Activated naive CD8-positive, alpha-beta T cell treated with anti-CD3 and anti-CD28 coated beads, Interleukin-2, amount 10 ng/mL, durations not matched to agents 7 days and 5 days (primary cell): ENCODE data around the gene LMCD1. TPM values are rescaled to one million over a fixed set of nuclear protein-coding genes. Genes with fewer than 3 reads are reported as not detected.

ENCODE experiments used
- ATAC-seq: fragments of 150-1000 bp; cut with Tn5 transposase; one replicate; pipeline ENCODE4 v1.10.0; 2021; ENCODE audit warnings: low read depth, moderate library complexity
- POLR2A ChIA-PET: fragments of 350-600 bp; sonication (Branson Sonifier 250); formaldehyde crosslinking; loops from one replicate; lab custom pipeline; 2021; ENCODE audit warnings: antibody characterized with exemption; lab: Charles Lee
- DNase-seq: peaks from one replicate; pipeline ENCODE4 v3.0.0; 2021
- H3K27ac Mint-ChIP-seq: one replicate; pipeline ENCODE4 v1.8.0; 2022; ENCODE audit warnings: mild to moderate bottlenecking, mixed read lengths
- H3K27me3 Mint-ChIP-seq: one replicate; pipeline ENCODE4 v1.8.0; 2022; ENCODE audit warnings: mild to moderate bottlenecking, moderate library complexity, mixed read lengths
- H3K36me3 Mint-ChIP-seq: one replicate; pipeline ENCODE4 v1.8.0; 2021; ENCODE audit warnings: mild to moderate bottlenecking, mixed read lengths
- H3K4me1 Mint-ChIP-seq: one replicate; pipeline ENCODE4 v1.8.0; 2021; ENCODE audit warnings: mixed read lengths
- H3K4me3 Mint-ChIP-seq: one replicate; pipeline ENCODE4 v1.8.0; 2022; ENCODE audit warnings: mild to moderate bottlenecking, moderate library complexity, mixed read lengths
- H3K9me3 Mint-ChIP-seq: one replicate; pipeline ENCODE4 v1.8.0; 2021; ENCODE audit warnings: mixed read lengths
- total RNA-seq, 2 experiments: library from RNA; stranded (reverse); gene quantifications; one replicate each; pipeline ENCODE4 v1.2.3, GENCODE V29; 2021

Gene LMCD1
- total RNA-seq, 2 experiments from 2014 or later = 0.31 to 0.69 TPM

GRCh38 chr3:8610951-8611350 is 109.3 kb downstream of the LMCD1 start:
- POLR2A ChIA-PET = no interaction called here
- Mint-ChIP-seq H3K4me3 (no peak overlapping the region), H3K36me3 (no peaks in the 10 kb centered on the region), H3K27me3 (peaks cover 2% of the 10 kb centered on the region), H3K4me1 (no peaks in the 10 kb centered on the region), H3K27ac (no peak overlapping the region), H3K9me3 (peaks cover 1% of the 10 kb centered on the region)
- no peak for ATAC-seq
- DNase-seq = no peak

- no peaks in the 10 kb centered on the region for H3K36me3 Mint-ChIP-seq
- DNase-seq (no peak), ATAC-seq (no peak)
- H3K27ac Mint-ChIP-seq = no peak overlapping the region
- peaks cover 1% of the 10 kb centered on the region for H3K9me3 Mint-ChIP-seq
- POLR2A ChIA-PET = no interaction called here
- H3K4me3 Mint-ChIP-seq = no peak overlapping the region
- peaks cover 2% of the 10 kb centered on the region for H3K4me1 Mint-ChIP-seq
- H3K27me3 Mint-ChIP-seq = no peaks in the 10 kb centered on the region
Measured at GRCh38 chr3:8617921-8618320, 116.3 kb downstream of the LMCD1 start.

- H3K36me3 Mint-ChIP-seq = no peaks in the 10 kb centered on the region
- ATAC-seq (no peak), DNase-seq (no peak)
- no peak overlapping the region for H3K27ac Mint-ChIP-seq
- peaks cover 1% of the 10 kb centered on the region for H3K9me3 Mint-ChIP-seq
- peaks cover 6% of the 10 kb centered on the region for H3K4me1 Mint-ChIP-seq
- no peak overlapping the region for H3K4me3 Mint-ChIP-seq
- POLR2A ChIA-PET = no interaction called here
- no peaks in the 10 kb centered on the region for H3K27me3 Mint-ChIP-seq
Measured at GRCh38 chr3:8618950-8619349, 117.3 kb downstream of the LMCD1 start.

GRCh38 chr3:8619548-8619947 is 117.9 kb downstream of the LMCD1 start:
- ATAC-seq = no peak
- Mint-ChIP-seq H3K36me3 (no peaks in the 10 kb centered on the region), H3K27me3 (no peaks in the 10 kb centered on the region)

GRCh38 chr3:8621141-8621540 is 119.5 kb downstream of the LMCD1 start:
- H3K27me3 Mint-ChIP-seq = peaks cover 2% of the 10 kb centered on the region
- POLR2A ChIA-PET = no interaction called here
- no peaks in the 10 kb centered on the region for H3K9me3 Mint-ChIP-seq
- peaks cover 6% of the 10 kb centered on the region for H3K4me1 Mint-ChIP-seq
- no peaks in the 10 kb centered on the region for H3K36me3 Mint-ChIP-seq
- DNase-seq (no peak), ATAC-seq (no peak)
- no peak overlapping the region for H3K4me3 Mint-ChIP-seq
- H3K27ac Mint-ChIP-seq = no peak overlapping the region

More at GRCh38 chr3:8619548-8619947, 117.9 kb downstream of the LMCD1 start:
- peaks cover 6% of the 10 kb centered on the region for H3K4me1 Mint-ChIP-seq
- POLR2A ChIA-PET = no interaction called here
- peaks cover 1% of the 10 kb centered on the region for H3K9me3 Mint-ChIP-seq
- no peak for DNase-seq
- H3K4me3 Mint-ChIP-seq = no peak overlapping the region
- H3K27ac Mint-ChIP-seq = no peak overlapping the region

GRCh38 chr3:8621872-8622271 is 120.2 kb downstream of the LMCD1 start:
- H3K9me3 Mint-ChIP-seq = no peaks in the 10 kb centered on the region
- ATAC-seq = no peak
- DNase-seq = no peak
- H3K27me3 Mint-ChIP-seq = peaks cover 2% of the 10 kb centered on the region
- POLR2A ChIA-PET = no interaction called here
- no peak overlapping the region for H3K27ac Mint-ChIP-seq
- H3K36me3 Mint-ChIP-seq = no peaks in the 10 kb centered on the region
- peaks cover 6% of the 10 kb centered on the region for H3K4me1 Mint-ChIP-seq
- no peak overlapping the region for H3K4me3 Mint-ChIP-seq

GRCh38 chr3:8622873-8623691 is 121.5 kb downstream of the LMCD1 start:
- POLR2A ChIA-PET = no interaction called here
- peak; percentile 81 for ATAC-seq
- peaks cover 2% of the 10 kb centered on the region for H3K27me3 Mint-ChIP-seq
- H3K36me3 Mint-ChIP-seq = no peaks in the 10 kb centered on the region
- peak; percentile 59 for DNase-seq
- H3K27ac Mint-ChIP-seq = peak overlapping the region; percentile 48
- no peaks in the 10 kb centered on the region for H3K9me3 Mint-ChIP-seq
- peaks cover 6% of the 10 kb centered on the region for H3K4me1 Mint-ChIP-seq
- H3K4me3 Mint-ChIP-seq = peak overlapping the region; percentile 65

GRCh38 chr3:8623741-8624140 is 122.1 kb downstream of the LMCD1 start:
- H3K27ac Mint-ChIP-seq = no peak overlapping the region
- ATAC-seq (no peak), DNase-seq (no peak)
- peaks cover 6% of the 10 kb centered on the region for H3K4me1 Mint-ChIP-seq
- H3K4me3 Mint-ChIP-seq = no peak overlapping the region
- H3K36me3 Mint-ChIP-seq = no peaks in the 10 kb centered on the region
- H3K9me3 Mint-ChIP-seq = no peaks in the 10 kb centered on the region
- POLR2A ChIA-PET = no interaction called here
- peaks cover 2% of the 10 kb centered on the region for H3K27me3 Mint-ChIP-seq

Other genes with a start within 250 kb of the LMCD1 start
- not detected for gene SSUH2, start 143.0 kb downstream of the LMCD1 start, total RNA-seq
- gene CAV3, start 232.0 kb downstream of the LMCD1 start, total RNA-seq = not detected